ENCODE measurements around the gene ATF4. TPM values are rescaled to one million over a fixed set of nuclear protein-coding genes. Genes with fewer than 3 reads are reported as not detected.

The ATF4 gene
- total RNA-seq, 1 experiment from 2014 or later: 717 TPM

GRCh38 chr22:39489094-39490068, 31.0 kb upstream of the ATF4 start:
- POLR2A ChIA-PET: interaction anchor here (0.6 to 3.0 kb wide), 7 partner anchors 11 to 40 kb away, joined by 3 to 15 read pairs (median 4); partner anchors contain the start of genes ATF4 and MIEF1
- Mint-ChIP-seq H3K4me1 (ENCODE audit: insufficient read depth, unreplicated experiment) (no peaks in the 10 kb centered on the region), H3K27ac (ENCODE audit: low read depth, unreplicated experiment) (no peak overlapping the region), H3K27me3 (ENCODE audit: insufficient read depth, unreplicated experiment) (no peaks in the 10 kb centered on the region), H3K36me3 (ENCODE audit: insufficient read depth, unreplicated experiment) (no peaks in the 10 kb centered on the region), H3K9me3 (ENCODE audit: unreplicated experiment) (no peaks in the 10 kb centered on the region), H3K4me3 (ENCODE audit: unreplicated experiment) (no peak overlapping the region)
- no peak for TF ChIP-seq CTCF (IDR thresholded peaks at IDR 0.05; ENCODE audit: unreplicated experiment)
- no TSS peak for BruUV-seq (replicated peaks)
- CTCF ChIA-PET: interaction anchor here (0.6 kb wide), 4 partner anchors 41 to 510 kb away, joined by 3 to 4 read pairs (median 3); no protein-coding TSS in a partner anchor
- no peak for DNase-seq (ENCODE audit: unreplicated experiment)
- intact Hi-C loops (cut with micrococcal nuclease): no loop called here

- no peaks in the 10 kb centered on the region for H3K4me1 Mint-ChIP-seq (ENCODE audit: insufficient read depth, unreplicated experiment)
- no peak overlapping the region for H3K27ac Mint-ChIP-seq (ENCODE audit: low read depth, unreplicated experiment)
- intact Hi-C loops (cut with micrococcal nuclease): no loop called here
- no peaks in the 10 kb centered on the region for H3K27me3 Mint-ChIP-seq (ENCODE audit: insufficient read depth, unreplicated experiment)
- CTCF ChIA-PET: interaction anchor here (0.6 kb wide), 2 partner anchors 90 to 97 kb away, joined by 3 read pairs; no protein-coding TSS in a partner anchor
- no TSS peak for BruUV-seq (replicated peaks)
- POLR2A ChIA-PET: interaction anchor here (0.6 to 3.0 kb wide), 8 partner anchors 11 to 171 kb away, joined by 3 to 15 read pairs (median 4); partner anchors contain the start of genes ATF4, MIEF1 and RPL3
- TF ChIP-seq CTCF (IDR thresholded peaks at IDR 0.05; ENCODE audit: unreplicated experiment): no peak
- no peaks in the 10 kb centered on the region for H3K36me3 Mint-ChIP-seq (ENCODE audit: insufficient read depth, unreplicated experiment)
- peak; percentile 86 for DNase-seq (ENCODE audit: unreplicated experiment)
- no peak overlapping the region for H3K4me3 Mint-ChIP-seq (ENCODE audit: unreplicated experiment)
- H3K9me3 Mint-ChIP-seq (ENCODE audit: unreplicated experiment): no peaks in the 10 kb centered on the region
These were observed 30.1 kb upstream of the ATF4 start for GRCh38 chr22:39490135-39490798.

GRCh38 chr22:39490966-39491680, 29.2 kb upstream of the ATF4 start:
- intact Hi-C loops (cut with micrococcal nuclease): no loop called here
- POLR2A ChIA-PET: interaction anchor here (0.7 to 3.0 kb wide), 7 partner anchors 10 to 768 kb away, joined by 3 to 15 read pairs (median 4); partner anchors contain the start of genes ATF4 and RPL3
- no peak overlapping the region for H3K27ac Mint-ChIP-seq (ENCODE audit: low read depth, unreplicated experiment)
- no peaks in the 10 kb centered on the region for H3K4me1 Mint-ChIP-seq (ENCODE audit: insufficient read depth, unreplicated experiment)
- H3K4me3 Mint-ChIP-seq (ENCODE audit: unreplicated experiment): no peak overlapping the region
- no peak for TF ChIP-seq CTCF (IDR thresholded peaks at IDR 0.05; ENCODE audit: unreplicated experiment)
- H3K36me3 Mint-ChIP-seq (ENCODE audit: insufficient read depth, unreplicated experiment): no peaks in the 10 kb centered on the region
- no TSS peak for BruUV-seq (replicated peaks)
- DNase-seq (ENCODE audit: unreplicated experiment): no peak
- no peaks in the 10 kb centered on the region for H3K9me3 Mint-ChIP-seq (ENCODE audit: unreplicated experiment)
- no peaks in the 10 kb centered on the region for H3K27me3 Mint-ChIP-seq (ENCODE audit: insufficient read depth, unreplicated experiment)
- CTCF ChIA-PET: interaction anchor here (0.7 to 1.0 kb wide), 3 partner anchors 10 to 174 kb away, joined by 3 read pairs; no protein-coding TSS in a partner anchor

Measured in MCF 10A (cell line).